PFSK-1 (cell line): ENCODE measurements around the gene ZBTB16.

ENCODE experiments used
- FOXP2 ChIP-seq: optimal IDR thresholded peaks from 2 replicates; pipeline ENCODE3; 2011; ENCODE audit warnings: borderline replicate concordance, control low read depth, inconsistent platforms; ENCODE audit not compliant: insufficient read depth; ENCODE audit errors: extremely low read length, extremely low read depth
- POLR2AphosphoS5 ChIP-seq: IDR thresholded peaks from 2 replicates; pipeline ENCODE4 v1.6.1; 2012; ENCODE audit warnings: low read depth, mild to moderate bottlenecking, control low read depth, low read length, moderate library complexity
- REST ChIP-seq, 2 experiments: IDR thresholded peaks; 2 replicates each; pipeline versions ENCODE4 v1.6.1 to v1.8.0; 2011 to 2012; ENCODE audit warnings: low read depth in 2 of 2, low read length in 2 of 2, control low read depth in 1 of 2, inconsistent platforms in 1 of 2, mild to moderate bottlenecking in 1 of 2, moderate library complexity in 1 of 2; ENCODE audit not compliant: insufficient read depth in 1 of 2
- SIN3A ChIP-seq: IDR thresholded peaks from 2 replicates; pipeline ENCODE4 v1.6.1; 2012; ENCODE audit warnings: mild to moderate bottlenecking, low read length, moderate library complexity, borderline replicate concordance; ENCODE audit not compliant: insufficient read depth
- TAF1 ChIP-seq: IDR thresholded peaks from 2 replicates; pipeline ENCODE4 v1.6.1; 2012; ENCODE audit warnings: low read length, control low read depth, borderline replicate concordance; ENCODE audit not compliant: insufficient read depth

ZBTB16 gene

GRCh38 chr11:114167355-114167754 is 107.8 kb downstream of the ZBTB16 start:
- TF ChIP-seq FOXP2 = no peak
- TF ChIP-seq REST (IDR thresholded peaks at IDR 0.05; ENCODE audit: insufficient read depth in 1 of 2, low read depth in 2 of 2, low read length in 2 of 2) = no peak
- no peak for TF ChIP-seq TAF1
- no peak for TF ChIP-seq POLR2AphosphoS5
- TF ChIP-seq SIN3A = no peak

GRCh38 chr11:114167771-114168448 is 108.4 kb downstream of the ZBTB16 start:
- no peak for TF ChIP-seq TAF1

GRCh38 chr11:114168691-114169090 is 109.2 kb downstream of the ZBTB16 start:
- TF ChIP-seq REST (IDR thresholded peaks at IDR 0.05; ENCODE audit: insufficient read depth in 1 of 2, low read depth in 2 of 2, low read length in 2 of 2) = no peak
- no peak for TF ChIP-seq POLR2AphosphoS5
- no peak for TF ChIP-seq FOXP2
- TF ChIP-seq SIN3A = no peak
- TF ChIP-seq TAF1 = no peak

DNA sequence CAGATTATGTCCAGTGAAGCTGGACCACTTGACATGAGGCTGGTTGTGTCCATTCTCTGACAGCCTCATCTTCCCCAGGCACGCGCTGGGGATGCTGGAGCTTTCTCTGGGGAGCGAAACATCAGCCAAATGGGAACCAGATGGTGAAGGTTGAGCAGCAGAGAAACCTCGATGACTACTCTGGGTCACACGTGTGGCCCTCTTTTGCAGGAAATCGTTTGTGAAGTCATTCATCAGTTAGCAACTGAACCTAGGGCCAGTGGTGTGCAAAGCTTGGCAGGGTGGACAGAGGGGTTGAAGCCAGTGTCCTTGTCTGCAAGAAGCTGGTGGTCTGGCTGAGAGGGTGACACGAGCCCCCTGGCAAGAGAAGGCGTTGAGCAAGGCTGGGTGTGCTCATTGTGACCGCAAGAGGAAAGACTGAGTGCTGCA is 109.8 kb downstream of the ZBTB16 start:
- TF ChIP-seq POLR2AphosphoS5 (no peak), TAF1 (no peak), REST (IDR thresholded peaks at IDR 0.05; ENCODE audit: insufficient read depth in 1 of 2, low read depth in 2 of 2, low read length in 2 of 2) (no peak), SIN3A (no peak), FOXP2 (no peak)

DNA sequence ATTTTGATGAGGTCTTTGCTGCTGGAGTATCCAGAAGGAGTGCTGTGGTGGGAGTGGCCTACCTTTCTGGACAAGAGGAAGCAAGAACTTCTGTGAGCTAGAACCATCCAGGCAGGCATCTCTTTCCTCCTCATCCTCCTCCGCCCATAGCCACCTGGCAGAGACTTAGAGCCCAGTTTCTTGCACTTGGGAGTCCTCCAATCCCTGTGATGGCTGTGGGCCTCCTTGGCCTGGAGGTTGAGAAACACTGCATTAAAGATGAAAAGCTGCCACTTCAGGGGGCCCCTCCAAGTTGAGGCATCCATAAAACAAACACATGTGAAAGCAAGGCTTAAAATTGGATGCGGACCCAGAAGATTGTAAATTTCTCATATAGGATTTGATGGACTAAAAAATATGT is 110.3 kb downstream of the ZBTB16 start:
- TF ChIP-seq POLR2AphosphoS5 = no peak
- no peak for TF ChIP-seq REST (IDR thresholded peaks at IDR 0.05; ENCODE audit: insufficient read depth in 1 of 2, low read depth in 2 of 2, low read length in 2 of 2)
- TF ChIP-seq TAF1 = no peak
- no peak for TF ChIP-seq SIN3A
- TF ChIP-seq FOXP2 = no peak
